Nephron progenitor cell (in vitro differentiated cells): ENCODE results near the gene SNTG2.

ENCODE experiments used
- DNase-seq: peaks from one replicate; pipeline ENCODE4 v3.0.0; 2021
- H3K27ac Mint-ChIP-seq: 2 replicates; pipeline ENCODE4 v1.8.0; 2021; ENCODE audit warnings: mild to moderate bottlenecking, moderate library complexity, mixed read lengths
- H3K27me3 Mint-ChIP-seq: 2 replicates; pipeline ENCODE4 v1.8.0; 2021; ENCODE audit warnings: mild to moderate bottlenecking, low read depth, mixed read lengths; ENCODE audit not compliant: poor library complexity
- H3K36me3 Mint-ChIP-seq: 2 replicates; pipeline ENCODE4 v1.8.0; 2021; ENCODE audit warnings: low read depth, mixed read lengths
- H3K4me1 Mint-ChIP-seq: 2 replicates; pipeline ENCODE4 v1.8.0; 2021; ENCODE audit warnings: mixed read lengths
- H3K4me3 Mint-ChIP-seq: 2 replicates; pipeline ENCODE4 v1.8.0; 2021; ENCODE audit warnings: mild to moderate bottlenecking, moderate library complexity, mixed read lengths
- H3K9me3 Mint-ChIP-seq: 2 replicates; pipeline ENCODE4 v1.8.0; 2021; ENCODE audit warnings: mild to moderate bottlenecking, moderate library complexity, mixed read lengths
- CTCF ChIP-seq: fragments of 200-600 bp; sonication (generic); IDR thresholded peaks from 2 replicates; pipeline ENCODE4 v1.5.0; 2021; ENCODE audit warnings: antibody characterized with exemption

The SNTG2 gene

GRCh38 chr2:1262609-1263008 is 312.0 kb downstream of the SNTG2 start:
- Mint-ChIP-seq H3K4me3 (no peak overlapping the region), H3K36me3 (no peaks in the 10 kb centered on the region)
- DNase-seq, result no peak

GRCh38 chr2:1265454-1265853 is 314.8 kb downstream of the SNTG2 start:
- no peaks in the 10 kb centered on the region for H3K36me3 Mint-ChIP-seq
- H3K4me3 Mint-ChIP-seq, result no peak overlapping the region
- no peaks in the 10 kb centered on the region for H3K9me3 Mint-ChIP-seq
- no peak for DNase-seq
- H3K4me1 Mint-ChIP-seq, result no peaks in the 10 kb centered on the region
- no peak overlapping the region for H3K27ac Mint-ChIP-seq
- peaks cover 21% of the 10 kb centered on the region for H3K27me3 Mint-ChIP-seq
- TF ChIP-seq CTCF, result no peak

More at GRCh38 chr2:1262609-1263008, 312.0 kb downstream of the SNTG2 start:
- no peak for TF ChIP-seq CTCF
- no peaks in the 10 kb centered on the region for H3K9me3 Mint-ChIP-seq
- no peak overlapping the region for H3K27ac Mint-ChIP-seq
- no peaks in the 10 kb centered on the region for H3K4me1 Mint-ChIP-seq
- peaks cover 18% of the 10 kb centered on the region for H3K27me3 Mint-ChIP-seq

- no peak for TF ChIP-seq CTCF
- Mint-ChIP-seq H3K4me3 (no peak overlapping the region), H3K36me3 (no peaks in the 10 kb centered on the region), H3K9me3 (no peaks in the 10 kb centered on the region), H3K27ac (no peak overlapping the region), H3K4me1 (no peaks in the 10 kb centered on the region), H3K27me3 (peaks cover 17% of the 10 kb centered on the region)
- DNase-seq, result no peak
Observed at GRCh38 chr2:1266351-1266750, 315.7 kb downstream of the SNTG2 start.

- Mint-ChIP-seq H3K4me3 (no peak overlapping the region), H3K27me3 (peaks cover 9% of the 10 kb centered on the region), H3K27ac (no peak overlapping the region), H3K4me1 (no peaks in the 10 kb centered on the region), H3K9me3 (no peaks in the 10 kb centered on the region), H3K36me3 (no peaks in the 10 kb centered on the region)
- TF ChIP-seq CTCF, result no peak
- peak; percentile 17 for DNase-seq
Observed at GRCh38 chr2:1268034-1268433, 317.4 kb downstream of the SNTG2 start.

GRCh38 chr2:1269812-1270211 is 319.2 kb downstream of the SNTG2 start:
- Mint-ChIP-seq H3K36me3 (no peaks in the 10 kb centered on the region), H3K27me3 (peaks cover 14% of the 10 kb centered on the region), H3K27ac (no peak overlapping the region), H3K9me3 (peaks cover 13% of the 10 kb centered on the region), H3K4me3 (no peak overlapping the region), H3K4me1 (no peaks in the 10 kb centered on the region)
- DNase-seq, result no peak
- no peak for TF ChIP-seq CTCF

- Mint-ChIP-seq H3K9me3 (peaks cover 36% of the 10 kb centered on the region), H3K27me3 (peaks cover 8% of the 10 kb centered on the region), H3K4me1 (no peaks in the 10 kb centered on the region), H3K27ac (no peak overlapping the region), H3K4me3 (no peak overlapping the region), H3K36me3 (no peaks in the 10 kb centered on the region)
- no peak for DNase-seq
- no peak for TF ChIP-seq CTCF
Observed at GRCh38 chr2:1272835-1273234, 322.2 kb downstream of the SNTG2 start.
